WERI-Rb-1 (cell line): ENCODE data around the gene CXADR.
A peak's percentile ranks its signal among the peaks of the same experiment; 100 is the strongest.
"Not testable (repeated sequence)": the region's sequence is repeated elsewhere in the genome, so short reads cannot be mapped to it uniquely, and the experiment has no call there.

Experiments used
- DNase-seq: peaks from one replicate; pipeline ENCODE4 v3.0.0-alpha.2; 2020
- H3K27ac ChIP-seq: fragments of 250-450 bp; sonication (Bioruptor Pico); 2 replicates; pipeline ENCODE4 v1.5.1; 2020; ENCODE audit warnings: mild to moderate bottlenecking, moderate library complexity
- H3K27me3 ChIP-seq: fragments of 250-450 bp; sonication (Bioruptor Pico); 2 replicates; pipeline ENCODE4 v1.5.1; 2021; ENCODE audit warnings: mild to moderate bottlenecking, low read depth, moderate library complexity; ENCODE audit not compliant: insufficient read depth, severe bottlenecking
- H3K36me3 ChIP-seq: fragments of 250-450 bp; sonication (Bioruptor Pico); 2 replicates; pipeline ENCODE4 v1.5.1; 2020; ENCODE audit warnings: mild to moderate bottlenecking, moderate library complexity
- H3K4me3 ChIP-seq: 2 replicates; pipeline ENCODE4 v1.5.1; 2011; ENCODE audit warnings: low read depth, mild to moderate bottlenecking, control low read depth, low read length
- H3K9me3 ChIP-seq: fragments of 250-450 bp; sonication (Bioruptor Pico); 2 replicates; pipeline ENCODE4 v1.5.1; 2021; ENCODE audit warnings: mild to moderate bottlenecking, moderate library complexity; ENCODE audit not compliant: severe bottlenecking
- TF ChIP-seq, protein P1 (sequence below): IDR thresholded peaks from 2 replicates; pipeline ENCODE4 v1.5.1; 2011; ENCODE audit warnings: low read depth, mild to moderate bottlenecking, control low read depth, inconsistent platforms, low read length

CXADR gene

DNA sequence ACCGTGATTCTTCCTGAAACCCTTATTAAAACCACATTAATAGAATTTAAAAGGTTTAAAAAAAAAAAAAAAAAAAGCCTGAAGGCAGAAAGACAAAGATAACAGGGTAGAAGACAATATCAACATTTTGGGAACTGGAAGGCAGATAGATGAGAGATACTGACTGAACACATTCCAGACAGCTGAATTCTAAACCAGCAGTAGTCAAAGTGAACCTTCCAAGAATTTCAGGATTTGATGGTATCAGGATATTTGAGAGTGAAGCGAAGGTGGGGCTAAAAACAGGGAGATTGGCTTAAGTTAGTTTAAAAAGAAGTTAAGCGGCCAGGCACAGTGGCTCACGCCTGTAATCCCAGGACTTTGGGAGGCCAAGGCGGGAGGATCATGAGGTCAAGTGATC is 5.3 kb upstream of the CXADR start:
- no peak overlapping the region for H3K4me3 ChIP-seq
- H3K27ac ChIP-seq = no peak overlapping the region; the same call in 1 of the 2 replicates
- H3K27me3 ChIP-seq = no peaks in the 10 kb centered on the region
- DNase-seq = no peak
- no peaks in the 10 kb centered on the region for H3K9me3 ChIP-seq
- H3K36me3 ChIP-seq = peaks cover under 1% of the 10 kb centered on the region; the same call in 1 of the 2 replicates
- TF ChIP-seq, protein P1, sequence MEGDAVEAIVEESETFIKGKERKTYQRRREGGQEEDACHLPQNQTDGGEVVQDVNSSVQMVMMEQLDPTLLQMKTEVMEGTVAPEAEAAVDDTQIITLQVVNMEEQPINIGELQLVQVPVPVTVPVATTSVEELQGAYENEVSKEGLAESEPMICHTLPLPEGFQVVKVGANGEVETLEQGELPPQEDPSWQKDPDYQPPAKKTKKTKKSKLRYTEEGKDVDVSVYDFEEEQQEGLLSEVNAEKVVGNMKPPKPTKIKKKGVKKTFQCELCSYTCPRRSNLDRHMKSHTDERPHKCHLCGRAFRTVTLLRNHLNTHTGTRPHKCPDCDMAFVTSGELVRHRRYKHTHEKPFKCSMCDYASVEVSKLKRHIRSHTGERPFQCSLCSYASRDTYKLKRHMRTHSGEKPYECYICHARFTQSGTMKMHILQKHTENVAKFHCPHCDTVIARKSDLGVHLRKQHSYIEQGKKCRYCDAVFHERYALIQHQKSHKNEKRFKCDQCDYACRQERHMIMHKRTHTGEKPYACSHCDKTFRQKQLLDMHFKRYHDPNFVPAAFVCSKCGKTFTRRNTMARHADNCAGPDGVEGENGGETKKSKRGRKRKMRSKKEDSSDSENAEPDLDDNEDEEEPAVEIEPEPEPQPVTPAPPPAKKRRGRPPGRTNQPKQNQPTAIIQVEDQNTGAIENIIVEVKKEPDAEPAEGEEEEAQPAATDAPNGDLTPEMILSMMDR = no peak

DNA sequence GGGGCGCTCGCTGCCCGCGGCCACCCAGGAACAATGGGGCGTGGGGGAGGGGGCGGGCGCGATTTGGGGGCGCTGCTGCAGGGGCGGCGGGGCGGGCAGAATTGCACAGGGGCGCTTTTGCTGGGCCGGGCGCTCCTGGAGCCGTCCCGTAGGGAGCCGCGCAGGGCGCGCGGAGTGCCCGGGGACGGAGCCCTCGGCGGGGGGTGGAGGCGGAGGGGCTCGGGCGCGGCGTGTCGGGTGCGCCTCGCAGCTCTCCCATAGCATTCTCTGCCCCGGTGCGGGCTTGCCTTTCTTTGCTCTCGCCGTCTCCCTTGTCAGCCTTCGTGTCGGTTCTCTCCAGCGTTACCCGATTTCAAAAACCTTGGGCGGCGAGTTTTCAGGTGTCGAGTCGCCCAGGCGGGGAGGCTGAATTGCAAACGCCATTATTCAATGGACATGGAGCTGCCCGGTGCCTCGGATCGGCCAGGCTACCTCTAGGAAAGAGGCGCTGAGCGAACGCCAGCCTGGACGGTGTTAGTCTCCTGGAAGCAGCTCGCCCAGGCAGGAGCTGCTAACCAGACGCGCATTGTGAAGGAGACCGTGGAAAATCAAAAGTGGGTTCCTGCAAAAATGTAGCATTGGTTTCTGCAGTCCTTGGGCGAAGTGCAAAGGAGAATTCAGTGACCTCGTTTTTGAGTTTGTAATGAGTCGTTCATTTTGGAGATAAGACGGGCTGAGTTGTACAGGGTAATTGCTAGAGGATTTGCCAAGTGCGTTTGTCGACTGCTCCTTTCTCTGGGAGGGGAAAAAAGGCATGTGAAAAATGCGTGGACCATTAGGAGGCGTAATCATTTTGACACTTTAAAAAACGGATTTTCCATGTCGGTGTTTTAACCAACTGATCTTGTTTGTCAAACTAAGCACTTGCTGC is 626 bp downstream of the CXADR start:
- Histone ChIP-seq H3K9me3 (no peaks in the 10 kb centered on the region), H3K27ac (peak overlapping the region; percentile 86)

DNA sequence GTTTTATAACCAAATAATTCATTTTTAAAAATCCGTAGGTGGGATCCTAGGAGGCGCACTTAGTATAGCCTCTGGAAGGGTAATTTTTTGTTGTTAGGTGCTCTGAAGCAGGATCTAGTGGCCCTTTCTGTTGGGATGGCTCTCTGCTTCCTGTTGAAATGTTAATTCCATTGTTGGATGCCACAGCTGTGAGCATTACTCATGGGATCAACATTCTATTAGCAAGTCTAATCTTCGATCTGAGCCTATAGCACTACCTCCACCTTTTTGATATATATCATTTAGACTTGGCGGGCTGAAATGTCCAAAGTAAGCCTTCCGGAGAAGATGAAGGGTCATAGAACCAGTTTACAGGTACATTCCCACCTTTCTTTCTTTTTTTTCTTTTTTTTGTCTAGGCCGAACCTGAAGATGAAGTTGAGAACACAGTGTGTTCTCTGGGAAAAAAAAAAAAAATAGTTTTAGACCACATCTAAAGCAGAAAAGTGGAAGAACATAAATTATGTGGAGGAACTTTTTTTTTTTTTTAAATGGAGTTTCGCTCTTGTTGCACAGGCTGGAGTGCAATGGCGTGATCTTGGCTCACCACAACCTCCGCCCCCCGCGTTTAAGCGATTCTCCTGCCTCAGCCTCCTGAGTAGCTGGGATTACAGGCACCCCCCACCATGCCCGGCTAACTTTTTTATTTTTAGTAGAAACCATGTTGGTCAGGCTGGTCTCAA is 1.4 kb downstream of the CXADR start:
- Histone ChIP-seq H3K4me3 (peak overlapping the region; percentile 79), H3K36me3 (peaks cover 10% of the 10 kb centered on the region), H3K9me3 (no peaks in the 10 kb centered on the region), H3K27me3 (no peaks in the 10 kb centered on the region), H3K27ac (peak overlapping the region; percentile 86)
- no peak for DNase-seq
- TF ChIP-seq, protein P1 = no peak

More for the DNA sequence above, 626 bp downstream of the CXADR start:
- no peaks in the 10 kb centered on the region for H3K27me3 ChIP-seq
- DNase-seq = peak; percentile 33
- peaks cover 10% of the 10 kb centered on the region for H3K36me3 ChIP-seq
- TF ChIP-seq, protein P1 = no peak
- H3K4me3 ChIP-seq = peak overlapping the region; percentile 79

DNA sequence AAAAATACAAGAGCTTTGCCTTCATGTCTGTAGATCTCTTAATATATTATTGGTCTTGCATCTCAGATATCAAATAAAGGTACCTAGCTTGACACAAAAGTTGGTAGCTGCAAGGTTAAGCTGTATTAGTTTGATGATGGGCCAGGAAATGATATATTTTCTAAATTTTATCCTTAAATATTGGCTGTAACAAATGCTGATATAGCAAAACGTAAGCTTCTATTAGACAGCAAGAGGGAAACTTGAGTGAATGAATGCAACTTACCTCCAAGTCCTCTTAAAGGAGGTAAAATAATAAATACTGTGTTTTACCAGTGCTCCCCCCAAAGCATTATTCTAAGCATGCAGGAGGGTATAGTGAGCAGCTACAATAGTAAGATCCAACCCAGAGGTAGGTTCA is 4.2 kb downstream of the CXADR start:
- H3K9me3 ChIP-seq, H3K27me3 ChIP-seq, DNase-seq, H3K4me3 ChIP-seq, H3K27ac ChIP-seq, H3K36me3 ChIP-seq: not testable (repeated sequence)

DNA sequence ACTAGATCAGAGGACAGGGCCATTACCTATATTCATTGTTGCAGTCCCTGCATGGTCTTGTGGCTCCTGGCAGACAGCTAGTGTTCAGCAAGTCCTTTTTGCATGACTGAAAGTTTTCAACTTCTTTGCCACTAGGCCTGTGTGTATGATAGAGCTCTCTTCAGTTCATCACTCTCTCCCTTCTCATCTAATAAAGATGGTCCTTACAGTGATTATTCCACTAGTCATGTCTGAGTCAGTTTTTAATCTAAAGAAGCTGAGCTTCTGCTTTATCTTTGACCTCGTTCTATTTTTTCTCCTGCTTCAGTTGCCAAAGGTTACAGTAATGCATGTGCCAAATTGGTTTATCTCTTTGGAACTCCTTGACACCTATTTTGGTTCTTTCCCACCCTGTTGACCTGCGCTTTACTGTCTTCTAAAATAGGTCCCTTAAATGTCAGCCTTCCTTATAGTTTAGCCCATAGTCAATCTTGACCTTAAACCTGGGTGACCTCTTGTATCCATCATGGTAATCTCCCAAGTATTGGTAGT is 6.4 kb downstream of the CXADR start:
- DNase-seq = no peak
- H3K36me3 ChIP-seq = peaks cover 9% of the 10 kb centered on the region
- no peaks in the 10 kb centered on the region for H3K27me3 ChIP-seq
- TF ChIP-seq, protein P1 = no peak
- H3K4me3 ChIP-seq = no peak overlapping the region
- no peaks in the 10 kb centered on the region for H3K9me3 ChIP-seq
- no peak overlapping the region for H3K27ac ChIP-seq

DNA sequence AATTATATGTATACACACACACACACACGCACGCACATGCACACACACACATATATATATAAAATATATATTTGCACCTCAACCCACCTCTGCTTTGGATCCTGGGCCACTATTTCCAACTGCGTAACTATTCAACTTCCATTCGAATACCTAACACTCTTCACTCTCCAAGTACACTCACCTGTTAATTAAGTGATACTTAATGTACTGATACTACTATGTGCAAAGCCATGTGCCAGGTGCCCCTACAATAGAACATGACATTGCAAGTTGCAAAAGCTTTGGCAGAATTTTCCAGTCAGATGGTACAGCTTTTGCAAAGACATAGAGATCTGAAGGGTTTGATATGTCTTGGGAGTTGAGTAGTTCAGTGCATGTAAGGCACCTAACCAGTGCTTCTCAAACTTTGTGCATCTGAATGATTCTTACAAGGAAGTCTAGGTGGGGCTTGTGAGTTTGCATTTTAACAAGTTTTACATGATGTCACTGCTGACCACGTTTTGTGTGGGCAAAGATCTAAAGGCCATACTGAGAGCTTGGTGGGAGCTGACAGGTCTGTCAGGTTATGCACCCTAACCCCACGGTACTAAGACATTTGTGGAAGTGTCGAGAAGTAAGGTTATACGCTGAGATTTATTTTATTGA is 7.2 kb downstream of the CXADR start:
- DNase-seq = no peak
- Histone ChIP-seq H3K9me3 (no peaks in the 10 kb centered on the region), H3K27me3 (no peaks in the 10 kb centered on the region), H3K36me3 (peaks cover 9% of the 10 kb centered on the region), H3K27ac (no peak overlapping the region), H3K4me3 (no peak overlapping the region)
- TF ChIP-seq, protein P1 = no peak
